ENCODE measurements around the gene SCYGR7. TPM values are rescaled to one million over a fixed set of nuclear protein-coding genes. Genes with fewer than 3 reads are reported as not detected.

The SCYGR7 gene
- total and polyA plus RNA-seq, 5 donors from 2014 or later: not detected

DNA sequence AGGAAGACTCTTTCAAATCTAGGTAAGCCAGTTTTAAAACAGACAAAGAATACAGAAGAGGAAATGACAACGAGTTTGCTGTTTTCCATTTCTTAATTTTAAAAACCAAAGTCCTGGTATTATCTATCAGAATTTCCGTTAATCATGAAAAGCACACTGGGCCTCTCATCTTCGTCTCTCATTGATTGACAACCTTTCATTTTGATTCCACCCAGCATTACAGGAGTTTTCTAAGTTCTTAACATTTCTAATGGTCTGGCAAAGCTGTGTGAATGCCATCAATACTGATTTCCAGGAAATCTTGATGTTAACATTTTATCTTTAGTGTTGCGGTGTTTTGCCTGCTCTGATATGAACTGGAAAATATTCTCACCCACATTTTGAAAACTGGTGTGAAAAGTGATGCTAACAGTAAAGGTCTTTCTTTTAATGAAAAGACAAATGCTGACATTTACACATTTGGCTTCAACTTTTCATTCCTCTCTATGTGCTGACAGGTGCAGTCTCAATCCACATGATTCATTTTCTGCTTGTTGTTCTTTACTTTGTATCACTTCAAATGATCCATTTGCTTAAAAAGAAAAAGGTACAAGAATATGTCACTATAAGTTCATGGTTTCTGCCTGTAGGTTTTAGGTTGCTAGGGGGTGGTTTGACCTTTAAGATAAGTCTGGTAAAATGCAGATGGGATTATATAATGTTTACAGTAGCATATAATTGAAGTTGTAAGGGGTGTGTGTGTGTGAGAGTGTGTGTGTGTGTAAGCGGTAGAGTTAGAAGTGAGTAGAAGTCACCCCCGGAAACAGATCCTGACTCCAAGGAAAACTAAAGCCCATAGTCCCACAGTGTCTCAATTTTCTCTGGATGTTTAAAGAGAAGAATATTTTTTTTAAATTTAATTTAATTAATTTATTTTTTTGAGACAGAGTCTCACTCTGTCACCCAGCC is 47.0 kb downstream of the SCYGR7 start:
- Mint-ChIP-seq H3K27ac (peak overlapping the region; percentile 10 to 53 (median 37)), H3K36me3 (no peaks in the 10 kb centered on the region), H3K9me3 (no peaks in the 10 kb centered on the region), H3K4me3 (peak overlapping the region in 2 of 4 donors; percentile 15 to 21), H3K27me3 (no peaks in the 10 kb centered on the region), H3K4me1 (peaks cover 10 to 27% (median 16%) of the 10 kb centered on the region in 4 donors)
- Histone ChIP-seq H3K9me3 (ENCODE audit: control insufficient read depth in 2 of 2, low read length in 2 of 2) (no peaks in the 10 kb centered on the region), H3K4me1 (ENCODE audit: control insufficient read depth, insufficient read depth, low read length, poor library complexity, severe bottlenecking) (no peaks in the 10 kb centered on the region), H3K36me3 (ENCODE audit: control insufficient read depth, insufficient read depth, low read length) (no peaks in the 10 kb centered on the region), H3K27ac (ENCODE audit: insufficient read depth, low read length, poor library complexity, severe bottlenecking) (no peak overlapping the region), H3K27me3 (ENCODE audit: control insufficient read depth, insufficient read depth, low read length) (no peaks in the 10 kb centered on the region), H3K4me3 (ENCODE audit: low read depth, low read length) (no peak overlapping the region)
- DNase-seq (peak in 1 of 3 donors; percentile 39), ATAC-seq (ENCODE audit: low read depth in 2 of 2) (no peak)

Other genes starting within 250 kb of the SCYGR7 start
- not detected for gene SCYGR2, start 129.4 kb upstream of the SCYGR7 start, total RNA-seq
- gene SCYGR2, start 129.4 kb upstream of the SCYGR7 start, polyA plus RNA-seq: not detected
- gene SCYGR3, start 113.5 kb upstream of the SCYGR7 start, total RNA-seq: not detected
- not detected for gene SCYGR3, start 113.5 kb upstream of the SCYGR7 start, polyA plus RNA-seq
- gene SCYGR4, start 110.8 kb upstream of the SCYGR7 start, total RNA-seq: not detected
- gene SCYGR4, start 110.8 kb upstream of the SCYGR7 start, polyA plus RNA-seq: not detected
- gene SCYGR5, start 61.5 kb upstream of the SCYGR7 start, total RNA-seq: not detected
- gene SCYGR5, start 61.5 kb upstream of the SCYGR7 start, polyA plus RNA-seq: not detected
- gene SLC19A3, start 10.3 kb upstream of the SCYGR7 start, total RNA-seq: not detected
- not detected for gene SLC19A3, start 10.3 kb upstream of the SCYGR7 start, polyA plus RNA-seq
- not detected for gene SCYGR6, start 3.6 kb upstream of the SCYGR7 start, total RNA-seq
- not detected for gene SCYGR6, start 3.6 kb upstream of the SCYGR7 start, polyA plus RNA-seq
- gene SCYGR8, start 17.6 kb downstream of the SCYGR7 start, total RNA-seq: not detected
- gene SCYGR8, start 17.6 kb downstream of the SCYGR7 start, polyA plus RNA-seq: not detected
- 3.7 TPM for gene CCL20, start 85.5 kb downstream of the SCYGR7 start, total RNA-seq
- 1 to 10 TPM in 3 of 4 donors, under 1 TPM in 1; 0.94 to 2.3 (median 2.1) TPM for gene CCL20, start 85.5 kb downstream of the SCYGR7 start, polyA plus RNA-seq
- gene DAW1, start 143.3 kb downstream of the SCYGR7 start, total RNA-seq: not detected
- not detected for gene DAW1, start 143.3 kb downstream of the SCYGR7 start, polyA plus RNA-seq